Measurements from ENCODE around the gene SART3.

SART3 gene

DNA sequence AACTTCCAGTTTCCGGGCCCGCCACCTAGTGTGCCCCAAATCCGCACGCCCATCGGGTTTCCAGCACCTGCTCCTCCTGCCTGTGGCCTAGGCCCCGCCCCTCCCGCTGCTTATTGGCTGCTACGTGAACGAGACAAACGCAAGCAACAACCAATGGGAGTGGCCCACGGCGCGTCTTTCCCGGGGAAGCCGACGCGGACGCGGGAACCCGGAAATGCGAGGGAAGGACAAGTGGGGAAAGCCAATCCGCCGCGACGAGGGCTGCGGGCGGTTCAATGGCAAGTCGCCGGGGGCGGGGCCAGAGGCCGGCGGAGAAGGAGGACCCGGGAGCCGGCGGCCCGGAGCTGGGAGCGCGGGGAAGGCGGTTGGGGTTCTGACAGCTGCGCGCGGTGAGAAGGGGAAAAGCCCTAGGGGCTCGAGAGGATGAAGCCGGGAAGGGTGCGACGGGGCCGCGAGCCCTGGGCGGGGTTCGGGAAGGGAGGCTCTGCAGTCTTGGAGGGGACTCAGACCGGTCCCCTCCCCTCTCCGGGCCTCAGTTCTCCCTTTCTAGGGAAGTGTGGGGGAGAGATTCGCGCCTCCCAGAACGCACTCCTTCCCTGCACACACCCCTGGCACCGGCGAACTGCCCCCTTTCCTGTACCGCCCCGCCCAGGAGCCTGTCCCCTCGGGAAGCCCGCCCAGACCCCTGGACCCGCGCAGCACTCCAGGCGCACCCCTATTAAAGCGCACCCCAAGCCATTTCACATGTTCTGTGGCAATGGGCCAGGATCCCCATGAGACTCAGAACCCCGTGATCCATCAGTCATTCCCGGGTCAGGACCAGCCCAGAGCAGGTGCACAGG is 45.8 kb downstream of the SART3 start, which contains the start of gene FICD:
FICD (plus strand) TSS at position 305 of the 842 bp plus-strand sequence. CDS start 1,696 bp downstream, outside the sequence.
- DNase-seq (ENCODE audit: low read depth) = peak; percentile 98
- TF ChIP-seq, protein P1, sequence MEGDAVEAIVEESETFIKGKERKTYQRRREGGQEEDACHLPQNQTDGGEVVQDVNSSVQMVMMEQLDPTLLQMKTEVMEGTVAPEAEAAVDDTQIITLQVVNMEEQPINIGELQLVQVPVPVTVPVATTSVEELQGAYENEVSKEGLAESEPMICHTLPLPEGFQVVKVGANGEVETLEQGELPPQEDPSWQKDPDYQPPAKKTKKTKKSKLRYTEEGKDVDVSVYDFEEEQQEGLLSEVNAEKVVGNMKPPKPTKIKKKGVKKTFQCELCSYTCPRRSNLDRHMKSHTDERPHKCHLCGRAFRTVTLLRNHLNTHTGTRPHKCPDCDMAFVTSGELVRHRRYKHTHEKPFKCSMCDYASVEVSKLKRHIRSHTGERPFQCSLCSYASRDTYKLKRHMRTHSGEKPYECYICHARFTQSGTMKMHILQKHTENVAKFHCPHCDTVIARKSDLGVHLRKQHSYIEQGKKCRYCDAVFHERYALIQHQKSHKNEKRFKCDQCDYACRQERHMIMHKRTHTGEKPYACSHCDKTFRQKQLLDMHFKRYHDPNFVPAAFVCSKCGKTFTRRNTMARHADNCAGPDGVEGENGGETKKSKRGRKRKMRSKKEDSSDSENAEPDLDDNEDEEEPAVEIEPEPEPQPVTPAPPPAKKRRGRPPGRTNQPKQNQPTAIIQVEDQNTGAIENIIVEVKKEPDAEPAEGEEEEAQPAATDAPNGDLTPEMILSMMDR (conservative IDR thresholded peaks at IDR 0.05; ENCODE audit: low read depth, low read length) = no peak
- peak within 1 kb of the TSS; percentile 92 for H3K4me3 ChIP-seq (ENCODE audit: low read depth, low read length)

DNA sequence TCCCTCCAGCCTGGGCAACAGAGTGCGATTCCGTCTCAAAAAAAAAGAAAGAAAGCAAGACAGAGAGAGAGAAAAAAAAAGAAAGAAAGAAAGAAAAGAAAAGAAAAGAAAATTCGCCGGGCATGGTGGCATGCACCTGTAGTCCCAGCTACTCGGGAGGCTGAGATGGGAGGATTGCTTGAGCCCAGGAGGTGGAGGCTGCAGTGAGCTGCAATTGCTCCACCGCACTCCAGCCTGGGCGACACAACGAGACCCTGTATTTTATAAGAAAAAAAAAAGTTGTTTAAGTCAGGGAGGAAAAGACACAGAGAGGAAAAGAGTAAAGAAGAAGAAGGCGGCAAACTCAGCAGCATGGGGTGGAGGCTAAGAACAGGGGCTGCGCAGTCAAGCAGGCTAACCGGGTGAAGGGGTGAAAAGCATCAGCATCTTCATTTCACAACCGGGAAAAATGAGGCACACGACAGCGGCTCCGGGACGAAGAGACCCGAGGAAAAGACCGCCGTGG is 46.5 kb downstream of the SART3 start:
- no peak for DNase-seq (ENCODE audit: low read depth)
- peak overlapping the region; percentile 42 for H3K4me3 ChIP-seq (ENCODE audit: low read depth, low read length)
- TF ChIP-seq, protein P1 (conservative IDR thresholded peaks at IDR 0.05; ENCODE audit: low read depth, low read length) = no peak

DNA sequence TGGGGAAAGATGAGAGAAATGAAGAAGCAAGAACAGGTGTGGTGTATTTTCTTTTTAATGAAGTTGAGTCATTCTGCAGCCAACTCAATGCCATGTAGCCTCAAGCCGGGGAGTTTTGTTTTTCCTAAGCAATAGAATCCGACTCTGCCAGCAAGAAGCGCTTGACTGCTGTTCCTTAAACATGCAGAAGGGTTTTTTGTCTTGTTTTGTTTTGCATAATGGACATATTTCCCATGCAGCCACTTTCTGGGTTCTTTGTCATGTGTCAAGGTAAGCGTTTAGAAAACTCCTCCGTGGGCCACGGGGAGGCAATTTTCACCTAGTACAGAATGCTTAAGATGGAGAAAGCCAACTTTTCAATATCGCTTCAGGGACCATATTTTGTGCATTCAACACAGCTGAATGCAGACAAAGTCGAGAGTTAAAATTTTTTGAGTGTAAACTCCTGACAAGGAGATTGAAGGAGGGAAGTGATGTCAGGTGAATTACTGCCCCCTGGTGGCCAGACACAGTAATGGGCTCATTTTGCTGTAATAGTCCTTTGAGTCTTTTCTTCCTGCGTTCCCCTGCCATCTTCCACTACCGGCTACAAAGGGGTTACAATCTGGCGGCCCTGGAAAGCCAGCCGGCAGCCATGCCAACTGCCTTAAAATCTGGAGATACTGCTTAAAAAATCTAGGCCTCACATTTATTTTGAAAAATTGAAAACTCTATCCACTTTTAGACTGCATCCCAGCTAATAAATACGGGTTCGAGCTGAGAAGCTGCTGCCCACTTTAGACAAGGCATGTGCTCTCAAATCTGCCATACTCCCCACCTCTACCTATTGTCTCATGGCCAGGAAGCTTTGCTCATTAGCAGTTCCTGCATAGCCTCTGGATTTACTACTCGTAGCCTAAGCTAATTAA is 49.1 kb downstream of the SART3 start:
- peak; percentile 83 for DNase-seq (ENCODE audit: low read depth)
- H3K4me3 ChIP-seq (ENCODE audit: low read depth, low read length) = no peak overlapping the region
- TF ChIP-seq, protein P1 (conservative IDR thresholded peaks at IDR 0.05; ENCODE audit: low read depth, low read length) = peak; percentile 86

DNA sequence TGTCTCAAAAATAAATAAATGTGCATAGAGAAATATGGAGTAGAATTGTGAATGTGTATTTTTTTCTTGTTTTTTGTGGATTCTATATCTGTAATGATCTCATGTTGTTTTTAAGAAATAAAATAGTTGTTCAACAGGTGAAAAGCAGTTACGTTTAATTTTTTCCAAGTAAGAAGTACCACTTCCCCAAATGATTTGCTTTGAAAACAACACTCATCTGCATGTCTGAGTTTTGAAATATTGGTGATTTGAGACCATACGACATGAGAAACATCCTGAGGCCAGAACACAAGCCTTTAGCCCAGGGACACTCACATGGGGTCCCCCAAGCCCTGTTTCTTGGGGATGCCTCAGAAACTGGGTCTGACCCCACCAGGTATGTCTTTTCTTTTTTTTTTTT is 50.1 kb downstream of the SART3 start:
- no peak overlapping the region for H3K4me3 ChIP-seq (ENCODE audit: low read depth, low read length)
- no peak for DNase-seq (ENCODE audit: low read depth)
- TF ChIP-seq, protein P1 (conservative IDR thresholded peaks at IDR 0.05; ENCODE audit: low read depth, low read length) = no peak

DNA sequence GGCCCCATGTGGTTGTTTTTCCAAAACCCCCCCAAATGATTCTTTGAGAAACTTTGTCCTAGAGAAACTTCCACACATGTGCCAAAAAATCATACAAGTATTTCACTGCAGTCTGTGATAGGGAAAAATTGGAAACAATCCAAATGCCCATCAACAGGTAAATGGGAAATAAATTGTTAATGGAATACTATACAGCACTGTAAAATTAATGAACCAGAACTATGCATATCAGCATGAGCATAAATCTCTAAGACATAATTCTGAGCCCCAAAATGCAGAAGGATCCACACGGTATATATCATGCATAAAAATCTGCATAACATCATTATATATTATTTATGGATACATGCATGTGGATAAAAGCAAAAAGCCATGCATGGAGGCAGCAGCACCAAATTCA is 51.2 kb downstream of the SART3 start:
- TF ChIP-seq, protein P1 (conservative IDR thresholded peaks at IDR 0.05; ENCODE audit: low read depth, low read length) = no peak
- no peak for DNase-seq (ENCODE audit: low read depth)

DNA sequence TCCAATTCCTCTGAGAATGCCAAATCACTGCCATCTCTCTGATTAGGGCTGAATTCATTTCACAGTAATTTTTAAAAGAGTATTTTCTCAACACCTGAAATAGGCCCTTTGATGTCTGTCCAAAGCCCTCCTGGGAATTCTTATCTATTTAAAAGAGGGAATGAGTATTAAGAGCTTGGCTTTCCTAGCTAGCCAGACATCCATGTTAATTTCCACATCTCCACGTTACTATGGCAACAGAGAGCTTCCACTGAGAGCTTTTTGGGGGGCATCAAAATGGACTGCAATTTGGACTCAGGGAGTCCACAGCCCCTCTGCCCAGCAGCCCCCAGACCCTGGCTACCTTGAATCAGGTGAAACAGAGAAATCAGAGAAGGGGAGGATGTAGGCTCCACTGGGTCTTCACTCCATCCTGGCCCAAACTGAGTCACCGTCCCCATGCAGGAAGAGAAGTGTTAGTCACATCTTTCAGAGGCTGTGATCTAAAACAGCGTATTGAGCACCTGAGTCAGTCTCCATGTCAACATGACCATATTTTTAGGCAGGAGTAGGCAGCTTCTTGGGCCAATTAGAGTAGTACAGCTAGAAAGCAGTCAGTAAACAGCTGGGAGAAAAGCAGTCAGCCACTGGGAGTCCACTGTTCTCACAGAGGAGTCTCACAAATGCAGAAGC is 52.9 kb downstream of the SART3 start:
- DNase-seq (ENCODE audit: low read depth) = no peak

More for the DNA sequence above, 51.2 kb downstream of the SART3 start:
- no peak overlapping the region for H3K4me3 ChIP-seq (ENCODE audit: low read depth, low read length)

More for the DNA sequence above, 52.9 kb downstream of the SART3 start:
- H3K4me3 ChIP-seq (ENCODE audit: low read depth, low read length) = no peak overlapping the region
- TF ChIP-seq, protein P1 (conservative IDR thresholded peaks at IDR 0.05; ENCODE audit: low read depth, low read length) = no peak

Data from choroid plexus epithelial cell (primary cell).